Measurements from ENCODE around the gene COX7A2.

COX7A2 gene

DNA sequence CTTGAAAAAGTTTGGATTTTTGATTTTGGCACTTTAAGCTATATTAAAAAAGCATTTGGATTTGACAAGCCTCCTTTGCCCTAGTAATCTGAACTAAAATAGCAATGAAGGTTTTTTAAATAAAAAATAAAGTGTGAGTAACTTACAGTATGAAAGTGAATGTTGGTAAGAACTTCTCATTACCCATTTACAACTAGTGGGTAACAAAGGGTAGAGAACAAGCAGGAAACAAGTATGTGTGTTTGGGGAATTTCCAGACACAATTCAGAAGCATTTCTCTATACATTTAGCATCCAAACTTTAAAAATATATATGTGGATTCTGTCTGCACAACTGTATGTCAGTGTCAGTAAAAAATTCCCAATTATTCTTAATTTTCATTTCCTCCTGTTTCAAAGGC is 38.1 kb upstream of the COX7A2 start:
- ATAC-seq (replicated peaks; ENCODE audit: extremely low read depth, poor library complexity, severe bottlenecking) = no peak
- Mint-ChIP-seq H3K4me3 (no peak overlapping the region), H3K27me3 (no peaks in the 10 kb centered on the region), H3K27ac (ENCODE audit: low read depth) (no peak overlapping the region), H3K4me1 (peaks cover 42% of the 10 kb centered on the region), H3K36me3 (ENCODE audit: insufficient read depth) (peaks cover 3% of the 10 kb centered on the region), H3K9me3 (no peaks in the 10 kb centered on the region)
- DNase-seq (ENCODE audit: low spot score in 2 of 2) = no peak

DNA sequence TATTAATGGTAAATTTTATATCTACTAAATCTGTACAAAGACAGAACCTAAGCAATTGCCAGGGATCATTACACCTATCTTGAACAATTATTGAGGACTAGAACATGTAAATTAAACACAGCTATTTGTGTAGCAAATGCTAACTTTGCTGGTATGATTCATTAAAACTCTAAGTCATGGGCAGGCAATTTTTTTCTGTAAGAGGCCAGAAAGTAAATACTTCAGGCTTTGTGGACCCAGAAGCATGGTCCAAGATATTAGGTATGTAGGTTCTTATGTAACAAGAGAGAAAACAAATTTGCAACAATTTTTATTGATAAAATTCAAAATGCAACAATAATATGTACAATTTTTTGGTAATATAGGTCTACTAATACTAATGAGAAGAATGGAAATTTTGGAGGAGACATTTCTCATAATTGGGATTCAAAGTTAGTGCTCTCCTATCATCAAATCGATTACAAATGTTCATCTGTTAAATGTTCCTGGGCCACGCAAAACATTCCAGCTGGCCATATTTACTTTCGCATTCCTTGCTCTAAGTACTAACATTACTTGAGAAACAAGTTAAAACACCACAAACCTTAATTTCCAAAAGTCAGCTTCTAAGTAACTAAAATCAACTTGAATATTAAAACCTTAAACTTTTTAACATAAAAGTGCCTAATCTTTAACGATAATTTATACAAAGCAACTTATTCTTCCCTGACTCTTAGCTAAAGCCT is 36.7 kb upstream of the COX7A2 start:
- Mint-ChIP-seq H3K27ac (ENCODE audit: low read depth) (peak overlapping the region; percentile 17), H3K4me3 (no peak overlapping the region), H3K4me1 (peaks cover 51% of the 10 kb centered on the region), H3K27me3 (no peaks in the 10 kb centered on the region), H3K9me3 (no peaks in the 10 kb centered on the region), H3K36me3 (ENCODE audit: insufficient read depth) (peaks cover 3% of the 10 kb centered on the region)
- ATAC-seq (replicated peaks; ENCODE audit: extremely low read depth, poor library complexity, severe bottlenecking) (no peak), DNase-seq (ENCODE audit: low spot score in 2 of 2) (no peak)

DNA sequence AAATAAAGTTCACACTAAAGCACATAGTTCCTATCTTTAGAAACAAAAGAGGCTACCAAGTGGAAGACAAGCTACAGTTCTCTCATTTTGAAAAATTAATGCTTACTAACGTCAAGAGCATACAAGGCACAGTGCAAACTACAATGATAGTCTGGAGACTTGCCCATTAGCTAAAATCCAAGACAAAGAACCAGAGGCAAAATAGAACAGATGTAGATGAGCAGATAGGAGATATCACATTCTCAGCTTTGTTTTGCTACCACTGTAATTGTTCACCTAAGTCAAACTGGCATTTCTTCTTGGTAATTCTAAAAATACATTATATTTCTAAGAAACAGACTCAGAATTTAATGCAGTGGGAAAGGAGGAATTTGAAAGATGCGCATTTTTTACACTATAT is 35.8 kb upstream of the COX7A2 start:
- Mint-ChIP-seq H3K27me3 (no peaks in the 10 kb centered on the region), H3K4me1 (peaks cover 57% of the 10 kb centered on the region), H3K4me3 (no peak overlapping the region), H3K9me3 (no peaks in the 10 kb centered on the region), H3K36me3 (ENCODE audit: insufficient read depth) (peaks cover 6% of the 10 kb centered on the region), H3K27ac (ENCODE audit: low read depth) (peak overlapping the region; percentile 17)
- DNase-seq (ENCODE audit: low spot score in 2 of 2) = no peak
- ATAC-seq (replicated peaks; ENCODE audit: extremely low read depth, poor library complexity, severe bottlenecking) = no peak

DNA sequence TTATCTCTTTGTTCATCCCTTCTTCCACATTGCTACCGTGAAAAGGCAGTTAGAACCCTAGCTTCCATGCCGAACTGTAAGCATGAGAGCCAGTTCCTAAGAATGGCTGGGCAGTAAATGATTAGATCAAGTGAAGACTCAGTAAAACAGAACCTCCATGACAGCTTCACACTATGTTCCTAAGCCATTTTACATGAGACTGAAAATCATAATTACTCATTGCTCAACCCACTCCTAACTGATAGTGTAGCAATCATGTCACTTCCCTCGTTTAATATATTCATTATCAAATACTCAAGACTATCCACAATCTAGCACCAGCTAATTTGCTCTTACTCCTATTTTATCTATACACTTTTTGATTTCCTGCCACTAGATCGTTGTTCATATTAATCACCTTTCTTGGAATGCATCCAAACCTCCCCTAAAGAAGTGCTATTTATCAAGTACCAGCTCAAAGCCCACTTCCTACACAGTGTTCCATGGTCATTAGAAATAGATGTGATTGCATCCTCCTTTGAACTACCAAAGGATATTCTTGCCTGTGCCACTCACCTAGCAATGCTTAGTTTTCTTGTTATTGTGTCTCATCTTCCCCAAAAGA is 35.0 kb upstream of the COX7A2 start:
- peak overlapping the region; percentile 26 for H3K27ac Mint-ChIP-seq (ENCODE audit: low read depth)

DNA sequence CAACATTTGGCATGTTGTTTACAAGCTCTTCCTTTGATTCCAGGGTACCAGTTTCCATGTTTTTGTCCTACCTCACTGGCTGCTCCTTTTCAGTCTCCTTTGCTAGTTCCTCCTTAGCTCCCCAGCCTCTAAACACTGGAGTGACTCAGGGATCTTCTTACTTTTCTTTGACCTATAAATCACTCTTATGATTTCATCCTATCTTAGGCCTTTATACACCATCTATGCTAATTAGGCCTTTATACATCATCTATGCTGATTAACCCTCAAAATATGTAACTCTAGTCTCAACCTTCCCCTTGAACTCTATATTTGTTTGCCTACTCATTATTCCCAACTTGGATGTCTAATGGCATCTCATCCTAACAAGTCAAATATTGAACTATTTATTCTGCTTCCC is 31.5 kb upstream of the COX7A2 start:
- Mint-ChIP-seq H3K9me3 (no peaks in the 10 kb centered on the region), H3K27ac (ENCODE audit: low read depth) (peak overlapping the region; percentile 2), H3K36me3 (ENCODE audit: insufficient read depth) (peaks cover 8% of the 10 kb centered on the region), H3K4me3 (no peak overlapping the region), H3K4me1 (peaks cover 65% of the 10 kb centered on the region), H3K27me3 (no peaks in the 10 kb centered on the region)
- ATAC-seq (replicated peaks; ENCODE audit: extremely low read depth, poor library complexity, severe bottlenecking) (no peak), DNase-seq (ENCODE audit: low spot score in 2 of 2) (no peak)

More for the DNA sequence above, 35.0 kb upstream of the COX7A2 start:
- DNase-seq (ENCODE audit: low spot score in 2 of 2) = no peak
- no peak overlapping the region for H3K4me3 Mint-ChIP-seq
- peaks cover 8% of the 10 kb centered on the region for H3K36me3 Mint-ChIP-seq (ENCODE audit: insufficient read depth)
- no peak for ATAC-seq (replicated peaks; ENCODE audit: extremely low read depth, poor library complexity, severe bottlenecking)
- H3K9me3 Mint-ChIP-seq = no peaks in the 10 kb centered on the region
- H3K4me1 Mint-ChIP-seq = peaks cover 66% of the 10 kb centered on the region
- H3K27me3 Mint-ChIP-seq = no peaks in the 10 kb centered on the region

DNA sequence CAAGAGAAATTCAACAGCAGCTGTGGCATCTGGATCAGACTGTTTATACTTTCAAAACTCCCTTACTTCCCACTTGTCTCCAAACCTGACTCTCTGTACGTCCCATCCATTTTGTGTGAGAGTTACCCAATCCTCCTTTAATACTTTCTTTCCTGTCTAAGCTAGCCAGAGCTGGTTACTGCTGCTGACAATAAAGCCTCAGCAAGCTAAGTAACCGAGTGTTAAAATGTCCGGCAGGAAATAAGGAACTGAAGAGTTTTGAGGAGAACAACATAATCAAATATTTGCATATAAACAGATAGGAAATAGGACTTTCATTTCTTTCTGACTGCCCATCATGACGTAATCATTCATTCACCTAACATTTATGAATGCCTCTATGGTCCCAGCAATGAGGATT is 29.4 kb upstream of the COX7A2 start:
- ATAC-seq (replicated peaks; ENCODE audit: extremely low read depth, poor library complexity, severe bottlenecking) (no peak), DNase-seq (ENCODE audit: low spot score in 2 of 2) (no peak)
- Mint-ChIP-seq H3K36me3 (ENCODE audit: insufficient read depth) (peaks cover 5% of the 10 kb centered on the region), H3K4me1 (peaks cover 56% of the 10 kb centered on the region), H3K27me3 (no peaks in the 10 kb centered on the region), H3K4me3 (no peak overlapping the region), H3K27ac (ENCODE audit: low read depth) (no peak overlapping the region), H3K9me3 (no peaks in the 10 kb centered on the region)

DNA sequence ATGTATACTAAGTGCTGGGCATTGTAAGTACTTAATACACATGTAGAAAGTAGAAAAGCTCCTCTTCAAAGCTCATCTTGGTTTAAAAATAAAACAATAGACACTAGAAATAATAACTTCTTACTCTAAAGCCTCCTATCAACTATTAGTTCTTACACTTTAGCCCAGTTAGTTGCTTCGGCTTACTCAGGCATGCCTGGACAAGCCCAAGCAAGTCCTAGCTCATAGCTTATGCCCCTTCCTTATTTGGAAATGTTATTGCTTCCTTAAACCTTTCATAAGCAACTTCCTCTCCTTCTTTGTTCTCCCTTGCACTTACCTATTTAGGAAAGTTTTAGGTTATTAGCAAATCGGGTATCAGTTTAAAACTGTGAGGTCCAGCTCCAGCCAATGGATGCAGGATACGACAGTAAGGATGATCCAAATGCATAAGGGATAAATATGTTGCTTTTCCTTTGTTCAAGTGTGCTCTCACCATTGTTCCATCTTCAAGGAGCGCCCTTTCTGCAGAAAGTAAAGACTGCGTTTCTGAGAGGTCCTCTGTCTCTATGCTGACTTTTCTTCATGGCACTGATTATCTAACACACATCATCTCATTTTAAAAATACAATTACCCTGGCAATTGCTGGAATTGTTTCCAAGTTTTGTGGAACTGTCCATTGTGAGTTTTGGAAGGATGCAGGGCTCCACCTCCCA is 28.7 kb upstream of the COX7A2 start:
- H3K36me3 Mint-ChIP-seq (ENCODE audit: insufficient read depth) = peaks cover 5% of the 10 kb centered on the region
- ATAC-seq (replicated peaks; ENCODE audit: extremely low read depth, poor library complexity, severe bottlenecking) (no peak), DNase-seq (ENCODE audit: low spot score in 2 of 2) (no peak)
- no peaks in the 10 kb centered on the region for H3K27me3 Mint-ChIP-seq
- H3K9me3 Mint-ChIP-seq = no peaks in the 10 kb centered on the region
- no peak overlapping the region for H3K27ac Mint-ChIP-seq (ENCODE audit: low read depth)
- no peak overlapping the region for H3K4me3 Mint-ChIP-seq
- peaks cover 54% of the 10 kb centered on the region for H3K4me1 Mint-ChIP-seq

DNA sequence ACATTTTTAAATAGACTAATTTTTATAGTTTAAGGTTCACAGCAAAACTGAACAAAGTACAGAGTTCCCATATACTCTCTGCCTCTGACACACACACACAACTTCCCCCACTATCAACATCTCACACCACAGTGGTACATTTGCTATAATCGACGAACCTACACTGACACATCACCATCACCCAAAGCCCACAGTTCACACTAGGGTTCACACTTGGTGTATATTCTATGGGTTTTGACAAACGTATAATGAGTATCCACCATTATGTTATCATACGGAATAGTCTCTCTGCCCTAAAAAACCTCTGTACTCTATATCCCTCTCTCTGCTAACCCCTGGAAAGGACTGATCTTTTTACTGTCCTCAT is 25.4 kb upstream of the COX7A2 start:
- peak; percentile 48 for ATAC-seq (replicated peaks; ENCODE audit: extremely low read depth, poor library complexity, severe bottlenecking)
- H3K4me3 Mint-ChIP-seq = no peak overlapping the region
- DNase-seq (ENCODE audit: low spot score in 2 of 2) = no peak
- no peaks in the 10 kb centered on the region for H3K27me3 Mint-ChIP-seq
- H3K9me3 Mint-ChIP-seq = no peaks in the 10 kb centered on the region
- H3K27ac Mint-ChIP-seq (ENCODE audit: low read depth) = peak overlapping the region; percentile 35
- H3K4me1 Mint-ChIP-seq = peaks cover 24% of the 10 kb centered on the region
- peaks cover 9% of the 10 kb centered on the region for H3K36me3 Mint-ChIP-seq (ENCODE audit: insufficient read depth)

DNA sequence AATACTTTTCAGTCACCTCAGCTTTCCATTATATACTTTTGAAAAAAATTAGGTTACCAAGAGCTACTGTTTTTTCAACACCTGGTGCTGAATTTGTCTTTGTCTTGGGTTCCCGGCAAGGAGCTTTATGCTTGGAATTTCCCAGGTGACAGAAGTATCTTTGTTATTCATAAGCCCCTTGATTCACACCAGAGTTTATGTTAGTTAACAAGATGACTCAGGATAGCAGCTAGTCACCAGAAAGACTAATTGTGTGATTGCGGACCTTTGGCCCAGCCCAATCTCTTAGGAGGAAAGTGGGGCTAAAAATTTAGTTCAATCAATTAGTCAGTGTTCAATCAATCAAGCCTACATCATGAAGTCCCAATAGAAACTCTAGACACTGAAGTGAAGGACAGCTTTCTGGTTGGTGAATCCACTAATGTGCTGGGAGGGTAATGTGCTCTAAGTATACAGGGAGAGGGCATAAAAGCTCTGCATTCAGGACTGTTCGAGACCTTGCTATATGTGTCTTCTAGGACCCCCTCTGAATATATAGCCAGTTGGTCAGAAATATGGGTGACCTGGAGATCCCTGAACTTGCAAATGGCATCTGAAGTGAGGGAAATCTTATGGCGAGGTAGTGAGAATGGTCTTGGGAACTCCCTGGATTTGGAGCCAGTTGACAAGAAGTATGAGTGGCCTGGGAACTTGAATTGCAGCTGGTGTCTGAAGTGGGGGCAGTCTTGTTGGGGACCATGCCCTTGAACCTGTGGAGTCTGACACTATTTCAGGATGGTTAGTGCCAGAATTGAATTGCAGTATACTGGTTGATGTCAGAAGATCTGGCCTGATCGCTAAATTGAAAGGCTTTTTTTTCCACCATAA is 24.8 kb upstream of the COX7A2 start:
- H3K9me3 Mint-ChIP-seq = no peaks in the 10 kb centered on the region
- H3K27me3 Mint-ChIP-seq = no peaks in the 10 kb centered on the region
- H3K27ac Mint-ChIP-seq (ENCODE audit: low read depth) = peak overlapping the region; percentile 35
- no peak for ATAC-seq (replicated peaks; ENCODE audit: extremely low read depth, poor library complexity, severe bottlenecking)
- peaks cover 11% of the 10 kb centered on the region for H3K36me3 Mint-ChIP-seq (ENCODE audit: insufficient read depth)
- no peak overlapping the region for H3K4me3 Mint-ChIP-seq
- no peak for DNase-seq (ENCODE audit: low spot score in 2 of 2)
- peaks cover 20% of the 10 kb centered on the region for H3K4me1 Mint-ChIP-seq

DNA sequence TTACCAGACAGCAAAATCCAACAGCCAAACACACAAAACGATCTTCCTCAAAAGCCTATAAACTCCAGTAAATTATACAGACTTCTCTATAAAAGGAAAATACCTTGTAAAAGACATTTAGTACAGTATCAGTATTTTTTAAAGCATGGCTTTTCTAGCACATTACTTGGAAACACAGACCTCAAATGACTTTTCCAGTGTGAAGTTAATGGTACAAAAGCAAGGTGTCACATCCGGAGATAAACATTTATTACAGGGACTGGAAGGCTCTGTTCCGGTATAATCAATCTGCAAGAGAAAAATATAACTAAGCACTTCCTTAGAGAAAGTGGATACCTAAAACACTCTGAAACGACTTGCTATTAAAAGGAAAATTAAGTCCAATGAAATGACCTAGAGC is 23.9 kb upstream of the COX7A2 start:
- ATAC-seq (replicated peaks; ENCODE audit: extremely low read depth, poor library complexity, severe bottlenecking) (no peak), DNase-seq (ENCODE audit: low spot score in 2 of 2) (no peak)
- no peak overlapping the region for H3K4me3 Mint-ChIP-seq
- H3K9me3 Mint-ChIP-seq = no peaks in the 10 kb centered on the region
- peaks cover 20% of the 10 kb centered on the region for H3K4me1 Mint-ChIP-seq
- no peaks in the 10 kb centered on the region for H3K27me3 Mint-ChIP-seq
- no peak overlapping the region for H3K27ac Mint-ChIP-seq (ENCODE audit: low read depth)
- peaks cover 17% of the 10 kb centered on the region for H3K36me3 Mint-ChIP-seq (ENCODE audit: insufficient read depth)

DNA sequence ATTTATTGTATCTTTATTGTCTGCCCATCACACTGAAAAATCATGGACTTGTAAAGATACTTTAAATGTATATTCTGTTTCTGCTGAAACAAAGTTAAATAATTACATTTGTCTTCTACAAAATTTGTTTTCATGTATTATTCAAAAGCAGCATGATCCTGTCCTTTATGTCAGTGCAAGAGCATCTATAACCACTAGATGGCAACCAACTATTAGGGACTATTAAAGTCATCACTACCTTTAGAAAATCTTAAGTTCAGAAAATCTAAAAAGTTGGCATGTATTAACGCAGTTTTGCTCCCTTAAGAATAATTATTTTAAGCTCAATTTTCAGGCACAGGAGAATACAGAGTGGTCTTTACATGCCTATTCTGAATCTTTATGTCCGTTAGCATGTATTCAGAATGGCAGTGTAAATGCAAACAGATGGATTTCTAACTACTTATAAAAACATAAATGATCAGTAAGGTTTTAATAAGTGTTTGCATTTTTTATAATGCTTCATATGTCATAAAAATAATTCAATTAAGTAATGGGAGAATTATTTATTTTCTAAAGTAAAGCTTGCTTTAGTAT is 23.2 kb upstream of the COX7A2 start:
- no peaks in the 10 kb centered on the region for H3K9me3 Mint-ChIP-seq
- DNase-seq (ENCODE audit: low spot score in 2 of 2) = no peak
- no peaks in the 10 kb centered on the region for H3K27me3 Mint-ChIP-seq
- H3K27ac Mint-ChIP-seq (ENCODE audit: low read depth) = no peak overlapping the region
- H3K4me3 Mint-ChIP-seq = no peak overlapping the region
- peaks cover 21% of the 10 kb centered on the region for H3K36me3 Mint-ChIP-seq (ENCODE audit: insufficient read depth)
- H3K4me1 Mint-ChIP-seq = peaks cover 18% of the 10 kb centered on the region
- ATAC-seq (replicated peaks; ENCODE audit: extremely low read depth, poor library complexity, severe bottlenecking) = peak; percentile 75

DNA sequence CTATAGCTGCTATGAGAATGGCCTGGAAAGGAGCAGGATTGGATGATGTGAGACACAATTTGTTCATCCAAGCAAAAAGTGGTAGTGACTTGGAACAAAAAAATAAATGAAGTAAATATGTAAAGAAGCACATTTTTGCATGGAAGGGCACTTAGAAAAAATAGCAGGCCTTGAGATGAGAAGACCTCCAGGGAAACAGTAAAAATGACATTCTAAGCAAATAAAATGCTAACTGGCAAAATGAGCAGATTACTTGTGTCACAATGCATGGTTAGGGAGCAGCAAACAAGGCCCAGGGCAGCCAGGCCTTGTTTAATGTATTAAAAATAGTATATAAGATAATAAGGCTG is 19.8 kb upstream of the COX7A2 start:
- H3K27me3 Mint-ChIP-seq = no peaks in the 10 kb centered on the region

More for the DNA sequence above, 19.8 kb upstream of the COX7A2 start:
- ATAC-seq (replicated peaks; ENCODE audit: extremely low read depth, poor library complexity, severe bottlenecking) (no peak), DNase-seq (ENCODE audit: low spot score in 2 of 2) (no peak)
- Mint-ChIP-seq H3K4me3 (no peak overlapping the region), H3K4me1 (no peaks in the 10 kb centered on the region), H3K27ac (ENCODE audit: low read depth) (no peak overlapping the region), H3K9me3 (no peaks in the 10 kb centered on the region), H3K36me3 (ENCODE audit: insufficient read depth) (peaks cover 35% of the 10 kb centered on the region)
